Prostate gland (tissue), 2 donors: ENCODE data around the gene CHD3.

Experiments
- POLR2AphosphoS5 ChIP-seq: sonication (generic); formaldehyde crosslinking; IDR thresholded peaks from one replicate; pipeline ENCODE4 v1.6.1; 2017; ENCODE audit warnings: antibody characterized with exemption
- TF ChIP-seq, protein P1 (sequence below), 4 experiments: fragments of 200-600 bp in 2 of 4; fragments of 450-650 bp in 2 of 4; sonication (generic) in 2 of 4; IDR thresholded peaks; 1 replicate in 3 of 4; 2 replicates in 1 of 4; pipeline ENCODE4 v1.5.1; 2016 to 2019; ENCODE audit warnings: antibody characterized with exemption in 4 of 4, mild to moderate bottlenecking in 2 of 4, moderate library complexity in 2 of 4

GRCh38 chr17:7873051-7873450, 15.5 kb upstream of the CHD3 start:
- no peak for TF ChIP-seq POLR2AphosphoS5
- TF ChIP-seq, protein P1, sequence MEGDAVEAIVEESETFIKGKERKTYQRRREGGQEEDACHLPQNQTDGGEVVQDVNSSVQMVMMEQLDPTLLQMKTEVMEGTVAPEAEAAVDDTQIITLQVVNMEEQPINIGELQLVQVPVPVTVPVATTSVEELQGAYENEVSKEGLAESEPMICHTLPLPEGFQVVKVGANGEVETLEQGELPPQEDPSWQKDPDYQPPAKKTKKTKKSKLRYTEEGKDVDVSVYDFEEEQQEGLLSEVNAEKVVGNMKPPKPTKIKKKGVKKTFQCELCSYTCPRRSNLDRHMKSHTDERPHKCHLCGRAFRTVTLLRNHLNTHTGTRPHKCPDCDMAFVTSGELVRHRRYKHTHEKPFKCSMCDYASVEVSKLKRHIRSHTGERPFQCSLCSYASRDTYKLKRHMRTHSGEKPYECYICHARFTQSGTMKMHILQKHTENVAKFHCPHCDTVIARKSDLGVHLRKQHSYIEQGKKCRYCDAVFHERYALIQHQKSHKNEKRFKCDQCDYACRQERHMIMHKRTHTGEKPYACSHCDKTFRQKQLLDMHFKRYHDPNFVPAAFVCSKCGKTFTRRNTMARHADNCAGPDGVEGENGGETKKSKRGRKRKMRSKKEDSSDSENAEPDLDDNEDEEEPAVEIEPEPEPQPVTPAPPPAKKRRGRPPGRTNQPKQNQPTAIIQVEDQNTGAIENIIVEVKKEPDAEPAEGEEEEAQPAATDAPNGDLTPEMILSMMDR (IDR thresholded peaks at IDR 0.05) = no peak
